Neural cell (in vitro differentiated cells): ENCODE measurements around the gene ACOT12.

ENCODE experiments used
- CTCF ChIP-seq: fragments of 450-650 bp; IDR thresholded peaks from 2 replicates; pipeline ENCODE4 v1.5.1; 2014; ENCODE audit warnings: antibody characterized with exemption, mild to moderate bottlenecking, moderate library complexity; ENCODE audit not compliant: poor library complexity, severe bottlenecking
- EP300 ChIP-seq: fragments of 450-650 bp; conservative IDR thresholded peaks from 2 replicates; pipeline ENCODE4 v1.6.1; 2014; ENCODE audit warnings: antibody characterized with exemption, mild to moderate bottlenecking, moderate library complexity; ENCODE audit not compliant: poor library complexity, severe bottlenecking
- EZH2 ChIP-seq: fragments of 200-600, 300-800 bp; shearing (Covaris generic), sonication (generic); IDR thresholded peaks from 2 replicates; pipeline ENCODE4 v1.6.1; 2014; ENCODE audit warnings: antibody characterized with exemption, low read length, borderline replicate concordance, mild to moderate bottlenecking; ENCODE audit not compliant: insufficient read depth, poor library complexity, severe bottlenecking
- POLR2AphosphoS5 ChIP-seq: IDR thresholded peaks from 2 replicates; pipeline ENCODE4 v1.6.1; 2012
- REST ChIP-seq: IDR thresholded peaks from 2 replicates; pipeline ENCODE4 v1.6.1; 2012; ENCODE audit warnings: borderline replicate concordance

GRCh38 chr5:81393783-81394718 is at the start of gene ACOT12:
- peak; percentile 14 for TF ChIP-seq POLR2AphosphoS5
- TF ChIP-seq CTCF: no peak
- TF ChIP-seq EZH2: no peak
- no peak for TF ChIP-seq REST
- TF ChIP-seq EP300: no peak
